Measurements from ENCODE around the gene SPATA3. TPM values are rescaled to one million over a fixed set of nuclear protein-coding genes. Genes with fewer than 3 reads are reported as not detected.

Gene SPATA3
- total and polyA plus RNA-seq, 2 of the 8 experiments (the other 6 are each of a cell fraction or from before 2014, with no cell fraction given) = not detected

GRCh38 chr2:231033147-231034132 is 37.5 kb downstream of the SPATA3 start:
- CTCF ChIA-PET (ENCODE audit: partially characterized antibody) = interaction anchor here (1.5 to 2.5 kb wide), 3 partner anchors 18 to 121 kb away, joined by 7 to 10 read pairs (median 8); no protein-coding TSS in a partner anchor
- WGBS, 2 experiments (ENCODE audit: extremely low coverage in 1 of 2, insufficient coverage in 1 of 2, insufficient read length in 1 of 2, insufficient replicate concordance in 2 of 2, low coverage in 1 of 2, low lambda C conversion rate in 2 of 2, missing lambda C conversion rate in 1 of 2) = 86% methylated on average over 9 of the region's 11 CpGs; no CpG with 5 or more reads in 1 of the 2 experiments
- H3K27me3 ChIP-seq (replicated peaks in 1 of 4; ENCODE audit: control insufficient read depth in 3 of 4, extremely low read depth in 1 of 4, insufficient read depth in 3 of 4, low read length in 3 of 4) = peaks cover 19 to 21% (median 20%) of the 10 kb centered on the region in 4 experiments

More at GRCh38 chr2:231033147-231034132, 37.5 kb downstream of the SPATA3 start:
- Histone ChIP-seq H3K23me2 (ENCODE audit: low read depth, low read length) (peaks cover 5% of the 10 kb centered on the region), H4K91ac (replicated peaks; ENCODE audit: insufficient read length, low read length) (no peak overlapping the region), H3K79me2 (ENCODE audit: control insufficient read depth in 1 of 2, insufficient read depth in 2 of 2, low read length in 2 of 2) (no peaks in the 10 kb centered on the region), H4K20me1 (replicated peaks in 1 of 2; ENCODE audit: control insufficient read depth in 1 of 2, insufficient read depth in 2 of 2, low read length in 2 of 2) (no peaks in the 10 kb centered on the region), H3K23ac (ENCODE audit: insufficient read length) (no peak overlapping the region), H4K5ac (ENCODE audit: insufficient read length, low read depth, low read length) (no peak overlapping the region), H3K4me1 (replicated peaks in 1 of 4; ENCODE audit: control insufficient read depth in 3 of 4, insufficient read depth in 4 of 4, low read length in 3 of 4) (peaks cover 0 to 3% (median 0%) of the 10 kb centered on the region in 4 experiments; a peak in 4 of 7 replicates), H3K18ac (ENCODE audit: extremely low read depth, low read length) (no peak overlapping the region), H2AK5ac (ENCODE audit: low read depth, low read length) (no peak overlapping the region), H2BK15ac (ENCODE audit: low read length) (no peak overlapping the region), H3K9ac (replicated peaks in 1 of 4; ENCODE audit: extremely low read depth in 1 of 4, low read depth in 3 of 4, low read length in 3 of 4) (no peak overlapping the region), H3K9me3 (ENCODE audit: insufficient read depth in 2 of 2, low read depth in 1 of 2, low read length in 1 of 2) (no peaks in the 10 kb centered on the region), H2BK120ac (replicated peaks; ENCODE audit: low read depth, low read length) (no peak overlapping the region), H2BK20ac (ENCODE audit: low read length) (no peak overlapping the region), H3K56ac (replicated peaks; ENCODE audit: insufficient read length, low read depth, low read length) (no peak overlapping the region), H3K36me3 (ENCODE audit: control insufficient read depth in 2 of 4, insufficient read depth in 4 of 4, low read length in 3 of 4) (no peaks in the 10 kb centered on the region), H3K4me2 (ENCODE audit: insufficient read depth in 1 of 2, low read depth in 2 of 2, low read length in 2 of 2) (no peak overlapping the region), H2BK12ac (ENCODE audit: low read depth, low read length) (no peak overlapping the region), H3K79me1 (ENCODE audit: low read depth, low read length) (no peaks in the 10 kb centered on the region), H3K4ac (replicated peaks; ENCODE audit: insufficient read length, low read depth, low read length) (no peak overlapping the region), H3K14ac (ENCODE audit: insufficient read length) (no peak overlapping the region), H2AFZ (ENCODE audit: low read length) (no peak overlapping the region), H2BK5ac (ENCODE audit: low read depth, low read length) (no peak overlapping the region), H3K27ac (ENCODE audit: low read depth, low read length) (no peak overlapping the region), H3K4me3 (ENCODE audit: extremely low read depth in 1 of 4, insufficient read depth in 2 of 4, low read depth in 3 of 4, low read length in 4 of 4) (no peak overlapping the region), H4K8ac (ENCODE audit: extremely low read depth, insufficient read depth, low read length) (no peak overlapping the region)
- POLR2A ChIA-PET (ENCODE audit: partially characterized antibody) = no interaction called here
- FAIRE-seq (no peak), DNase-seq (ENCODE audit: low read depth in 1 of 2, low spot score in 2 of 2) (no peak)
- TF ChIP-seq CHD2 (IDR thresholded peaks at IDR 0.05; ENCODE audit: low read length) (no peak), RNF2 (IDR thresholded peaks at IDR 0.05; ENCODE audit: borderline replicate concordance, low read depth, low read length, missing control alignments, poor library complexity, severe bottlenecking) (no peak)
